Heart left ventricle (tissue), 16 donors: ENCODE results near the gene DVL1. TPM values are rescaled to one million over a fixed set of nuclear protein-coding genes. Genes with fewer than 3 reads are reported as not detected.

Source experiments
- ATAC-seq, 4 donors: fragments of 200-7000 bp; cut with Tn5 transposase; one replicate each; pipeline ENCODE4 v1.9.1; 2020 to 2022; ENCODE audit warnings: moderate library complexity in 4 of 4, mild to moderate bottlenecking in 3 of 4, moderate number of reproducible peaks in 1 of 4
- DNase-seq, 5 donors: peaks; one replicate each; pipeline ENCODE4 v3.0.0-alpha.2; 2020
- H3K27ac ChIP-seq, 12 donors: fragments of 200-600 bp; sonication (generic) in 4 of 12; one replicate each; pipeline versions ENCODE4 v1.5.0 to v1.8.0; 2016 to 2022; ENCODE audit warnings: mild to moderate bottlenecking in 2 of 12
- H3K27me3 ChIP-seq, 9 donors: fragments of 200-600 bp; sonication (generic) in 2 of 9; one replicate each; pipeline versions ENCODE4 v1.5.1 to v1.8.0; 2016 to 2022; ENCODE audit warnings: mild to moderate bottlenecking in 3 of 9
- H3K36me3 ChIP-seq, 9 donors: fragments of 200-600 bp; sonication (generic) in 2 of 9; one replicate each; pipeline versions ENCODE4 v1.5.0 to v1.8.0; 2018 to 2022; ENCODE audit warnings: mild to moderate bottlenecking in 2 of 9
- H3K4me1 ChIP-seq, 12 donors: fragments of 200-600 bp; sonication (generic) in 4 of 12; one replicate each; pipeline versions ENCODE4 v1.5.0 to v1.8.0; 2016 to 2022; ENCODE audit warnings: mild to moderate bottlenecking in 3 of 12
- H3K4me3 ChIP-seq, 12 donors: fragments of 200-600 bp; sonication (generic) in 4 of 12; one replicate each; pipeline versions ENCODE4 v1.5.0 to v1.8.0; 2017 to 2022; ENCODE audit warnings: mild to moderate bottlenecking in 9 of 12, moderate library complexity in 4 of 12
- H3K9me3 ChIP-seq, 12 donors: fragments of 200-600 bp; sonication (generic) in 4 of 12; one replicate each; pipeline versions ENCODE4 v1.5.0 to v1.8.0; 2016 to 2022; ENCODE audit warnings: mild to moderate bottlenecking in 1 of 12
- POLR2A ChIP-seq, 2 donors: fragments of 450-650 bp; IDR thresholded peaks; one replicate each; pipeline ENCODE4 v1.6.1; 2017; ENCODE audit warnings: antibody characterized with exemption in 2 of 2, mild to moderate bottlenecking in 2 of 2, moderate library complexity in 2 of 2
- WGBS, 4 donors: extraction: QIAGEN DNeasy Blood & Tissue Kit in 2 of 4; methylation state at CpG; one replicate each; pipeline versions ENCODE4 v1.1.5 to v1.1.7; 2013 to 2018; 5-methylcytosine and 5-hydroxymethylcytosine counted together
- intact Hi-C, 10 donors: fragments of 100-400 bp; cut with DNase I; formaldehyde crosslinking; loops; one replicate each; pipeline versions ENCODE4 v1.11.1 to v1.14.2; 2022
- polyA plus RNA-seq, 2 donors: library from polyadenylated mRNA; stranded (reverse); fragments of 200-250 nt; gene quantifications; one replicate each; pipeline ENCODE4 v1.2.3, GENCODE V29; 2013
- total RNA-seq, 9 donors: library from RNA; depleted of rRNA in 2 of 9; stranded (reverse); fragments of >200 nt in 2 of 9; fragmentation: NEBNext Ultra II Directional in 3 of 9; extraction: Animal tissue kit (Norgen Biotek cat#: 25700) in 3 of 9; gene quantifications; one replicate each; pipeline versions ENCODE4 v1.1.0 to v1.2.4, GENCODE V29; 2016 to 2023
- TF ChIP-seq, protein P1 (sequence below), 12 donors: fragments of 200-600 bp; sonication (generic) in 4 of 12; IDR thresholded peaks; one replicate each; pipeline versions ENCODE4 v1.5.0 to v1.8.0; 2018 to 2022; ENCODE audit warnings: antibody characterized with exemption in 12 of 12, mild to moderate bottlenecking in 5 of 12
- donor health status: ischemic (EF 13 %, LVEDD 7.1; RV severe dilation, severe dysfunction).
- donor health status: healthy with polysubstance abuse.
- donor health status: DM: no; HTN: yes; CAD: no.
- donor health status: DM: no; HTN: no; CAD: no.
- donor health status: ischemic (EF 25% LVEDD 6.9; RV normal size, moderate dysfunction).
- donor health status: ischemic (EF 25% LVEDD 5.7; RV mildly dilated, moderate dysfunction).
- donor health status: healthy.
- donor health status: DM: yes; HTN: yes; CAD: no.
- donor health status: ischemic (EF 35%, LVEDD 5.7; RV mildly dilated, moderate dysfunction).
- donor health status: nonischemic (EF 11% LVEDD 7.7; RV severe dilation, severe dysfunction).
- donor health status: DM: yes; HTN: yes; CAD: no.
- donor health status: PGD.
- donor health status: ischemic (EF 29% LVEDD 5.4; RV normal size, mild dysfunction).
- donor health status: nonischemic (EF 23%, LVEDD 6.1; RV moderate dilation, normal function).

Gene DVL1
- total and polyA plus RNA-seq, 11 donors = 75.3 to 177 (median 87.1) TPM

DNA sequence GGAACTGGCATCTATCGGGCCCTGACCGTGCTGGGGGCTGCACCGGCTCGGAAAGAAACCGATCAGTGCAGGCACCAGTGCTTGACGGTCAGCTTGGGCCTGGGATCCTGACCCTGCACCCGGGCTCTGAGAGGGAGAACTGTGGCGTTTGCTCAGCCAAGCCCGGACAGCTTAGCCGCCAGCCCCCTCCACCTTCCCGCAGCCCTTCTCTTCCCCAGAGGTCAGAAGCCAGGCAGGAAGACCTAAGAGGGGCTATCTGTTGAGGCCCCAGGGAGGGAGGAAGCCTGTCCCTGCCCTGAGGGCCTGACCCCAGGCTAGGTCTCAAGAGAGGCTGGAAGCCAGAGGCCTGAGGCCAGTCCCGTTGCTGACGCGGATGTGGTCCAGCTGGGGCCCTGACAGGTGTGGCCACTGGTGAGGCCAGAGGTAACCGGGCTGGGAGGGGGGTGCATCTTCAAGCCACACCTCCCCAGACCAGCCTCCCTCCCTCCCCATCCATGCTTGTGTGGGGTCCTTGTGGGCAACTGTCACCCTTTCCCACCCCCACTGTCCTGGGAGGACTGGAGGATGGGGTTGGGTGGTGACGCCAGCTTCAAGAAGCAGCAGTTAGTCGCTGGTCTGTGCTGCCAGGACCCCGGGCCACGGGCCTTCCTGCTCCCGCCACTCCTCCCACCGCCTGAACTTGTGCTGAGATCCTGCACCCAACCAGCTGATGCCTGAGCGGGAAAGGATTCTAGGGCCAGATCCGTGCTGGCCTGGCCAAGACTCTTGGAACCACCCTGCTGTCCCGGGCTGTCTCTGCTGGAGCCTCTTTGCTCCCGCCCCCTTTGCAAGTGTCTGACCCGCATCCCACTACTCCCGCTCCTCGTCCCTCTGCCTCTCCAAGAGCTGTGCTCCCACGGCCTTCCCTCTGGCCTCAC lies 2.6 kb upstream of the DVL1 start:
- WGBS, 4 donors = 51 to 68% (median 55%) methylated on average over 25 to 29 of the region's 29 CpGs
- peaks cover under 1 to 42% (median 17%) of the 10 kb centered on the region in 9 donors for H3K27me3 ChIP-seq
- peaks cover 0 to 24% (median 0%) of the 10 kb centered on the region in 9 donors for H3K36me3 ChIP-seq
- DNase-seq = peak in 4 of 5 donors; percentile 64 to 86 (median 70)
- intact Hi-C loops = no loop called here
- H3K4me3 ChIP-seq = peak overlapping the region in 3 of 12 donors; percentile 19 to 32 (median 23)
- peak; percentile 14 to 35 (median 20) for ATAC-seq
- no peaks in the 10 kb centered on the region for H3K9me3 ChIP-seq
- H3K27ac ChIP-seq = peak overlapping the region in 11 of 12 donors; percentile 9 to 79 (median 49)
- peaks cover 3 to 73% (median 47%) of the 10 kb centered on the region in 12 donors for H3K4me1 ChIP-seq
- TF ChIP-seq, protein P1, sequence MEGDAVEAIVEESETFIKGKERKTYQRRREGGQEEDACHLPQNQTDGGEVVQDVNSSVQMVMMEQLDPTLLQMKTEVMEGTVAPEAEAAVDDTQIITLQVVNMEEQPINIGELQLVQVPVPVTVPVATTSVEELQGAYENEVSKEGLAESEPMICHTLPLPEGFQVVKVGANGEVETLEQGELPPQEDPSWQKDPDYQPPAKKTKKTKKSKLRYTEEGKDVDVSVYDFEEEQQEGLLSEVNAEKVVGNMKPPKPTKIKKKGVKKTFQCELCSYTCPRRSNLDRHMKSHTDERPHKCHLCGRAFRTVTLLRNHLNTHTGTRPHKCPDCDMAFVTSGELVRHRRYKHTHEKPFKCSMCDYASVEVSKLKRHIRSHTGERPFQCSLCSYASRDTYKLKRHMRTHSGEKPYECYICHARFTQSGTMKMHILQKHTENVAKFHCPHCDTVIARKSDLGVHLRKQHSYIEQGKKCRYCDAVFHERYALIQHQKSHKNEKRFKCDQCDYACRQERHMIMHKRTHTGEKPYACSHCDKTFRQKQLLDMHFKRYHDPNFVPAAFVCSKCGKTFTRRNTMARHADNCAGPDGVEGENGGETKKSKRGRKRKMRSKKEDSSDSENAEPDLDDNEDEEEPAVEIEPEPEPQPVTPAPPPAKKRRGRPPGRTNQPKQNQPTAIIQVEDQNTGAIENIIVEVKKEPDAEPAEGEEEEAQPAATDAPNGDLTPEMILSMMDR (IDR thresholded peaks at IDR 0.05) = no peak
- TF ChIP-seq POLR2A (IDR thresholded peaks at IDR 0.05) = no peak

DNA sequence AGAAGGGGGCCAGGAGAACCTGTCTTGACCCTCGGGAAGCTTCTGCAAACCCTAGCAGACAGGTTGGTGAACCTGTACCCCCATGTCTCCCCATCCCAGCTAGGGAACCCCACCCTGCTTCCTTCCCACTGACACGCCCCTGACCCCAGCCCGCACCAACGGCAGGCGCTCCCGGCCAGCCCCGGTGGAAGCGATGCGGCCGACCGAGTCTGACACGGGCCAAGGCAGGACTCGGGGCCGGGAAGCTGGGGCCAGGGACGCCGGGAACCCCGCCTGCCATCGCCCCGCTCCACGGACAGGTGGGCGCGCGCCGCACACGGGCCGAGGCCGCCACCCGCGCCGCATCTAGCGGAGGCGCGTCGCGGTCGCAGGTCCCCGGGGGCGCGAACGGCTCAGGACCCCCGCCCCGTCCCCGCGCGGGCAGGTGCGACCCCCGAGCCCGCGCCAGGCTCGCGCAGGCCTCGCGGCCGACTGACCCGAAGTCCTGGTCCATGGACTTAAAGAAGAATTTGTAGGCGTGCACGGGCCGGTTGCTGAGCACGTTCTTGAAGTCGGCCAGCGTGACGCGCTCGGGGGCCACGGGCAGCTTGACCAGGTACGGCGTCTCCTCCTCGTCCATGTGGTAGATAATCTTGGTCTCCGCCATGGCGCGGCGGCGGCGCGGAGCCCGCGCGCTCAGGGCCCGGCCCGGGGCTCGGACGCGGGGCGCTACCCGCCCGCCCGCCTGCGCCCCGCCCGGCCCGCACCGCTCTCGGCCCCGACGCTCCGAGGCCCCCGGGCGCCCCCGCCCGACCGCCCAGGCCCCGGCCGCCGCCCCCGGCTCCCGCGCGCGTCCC lies 580 bp downstream of the DVL1 start:
- TF ChIP-seq POLR2A (IDR thresholded peaks at IDR 0.05) = no peak
- TF ChIP-seq, protein P1 (IDR thresholded peaks at IDR 0.05) = no peak
- DNase-seq = no peak
- intact Hi-C loops = loop anchor here in 2 of 10 donors (2.0 kb wide), 2 partner anchors 24 to 40 kb away; partner anchors contain the start of genes CPTP (in 1 of the 2), INTS11 (in 1 of the 2) and PUSL1 (in 1 of the 2)
- Histone ChIP-seq H3K27me3 (peaks cover 0 to 13% (median 6%) of the 10 kb centered on the region in 9 donors), H3K9me3 (no peaks in the 10 kb centered on the region), H3K4me3 (peak overlapping the region; percentile 54 to 93 (median 78)), H3K27ac (peak overlapping the region; percentile 42 to 87 (median 80)), H3K4me1 (peaks cover 3 to 73% (median 54%) of the 10 kb centered on the region in 12 donors), H3K36me3 (peaks cover 0 to 12% (median 0%) of the 10 kb centered on the region in 9 donors)
- WGBS, 4 donors = 0 to 1% (median 1%) methylated on average over 9 to 109 of the region's 109 CpGs
- ATAC-seq = no peak

DNA sequence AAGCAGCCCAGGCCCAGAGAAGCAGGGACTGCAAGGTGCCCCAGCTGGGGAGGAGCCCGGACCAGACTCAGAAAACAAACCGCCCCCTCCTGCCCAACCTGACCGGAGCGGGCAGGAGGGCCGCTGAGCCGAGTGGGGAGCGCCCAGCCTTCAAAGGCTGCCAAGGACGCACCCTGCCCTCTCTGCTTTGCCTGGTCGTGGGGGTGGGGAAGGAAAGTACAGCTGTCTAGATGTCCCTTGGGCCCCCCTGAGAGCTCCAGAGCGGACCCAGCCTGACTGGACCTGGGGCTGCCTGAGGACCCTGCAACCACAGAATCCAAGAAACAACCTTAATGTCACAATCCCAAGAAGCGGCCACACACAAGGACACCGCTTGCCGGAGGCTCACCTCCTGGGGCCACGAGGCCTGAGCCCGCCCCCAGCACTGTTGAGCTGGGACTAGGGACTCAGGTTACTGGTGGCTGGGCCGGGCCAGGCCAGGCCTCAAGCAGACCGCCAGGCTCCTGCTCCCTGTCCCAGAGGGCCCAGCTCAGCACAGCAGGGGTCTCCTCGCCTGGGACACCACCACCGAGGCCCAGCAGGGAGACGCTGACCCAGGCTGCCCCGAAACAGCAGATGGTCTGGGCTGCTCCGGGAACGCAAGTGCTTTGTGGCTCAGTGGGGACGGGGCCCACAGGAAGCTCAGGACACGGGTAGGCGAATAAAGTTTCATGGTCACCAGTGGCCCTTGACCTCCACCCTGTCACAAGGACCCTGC lies 1.4 kb downstream of the DVL1 start:
- Histone ChIP-seq H3K9me3 (no peaks in the 10 kb centered on the region), H3K36me3 (peaks cover 0 to 5% (median 0%) of the 10 kb centered on the region in 9 donors), H3K27ac (peak overlapping the region; percentile 42 to 87 (median 80)), H3K4me1 (peaks cover 3 to 72% (median 46%) of the 10 kb centered on the region in 12 donors), H3K4me3 (peak overlapping the region; percentile 54 to 93 (median 78)), H3K27me3 (peaks cover 0 to 5% (median 0%) of the 10 kb centered on the region in 9 donors)
- DNase-seq = no peak
- no peak for TF ChIP-seq POLR2A (IDR thresholded peaks at IDR 0.05)
- TF ChIP-seq, protein P1 (IDR thresholded peaks at IDR 0.05) = no peak
- ATAC-seq = peak; percentile 14 to 59 (median 32)
- 19 to 34% (median 29%) methylated on average over 10 to 26 of the region's 26 CpGs for whole genome bisulfite sequencing, 4 donors
- intact Hi-C loops = loop anchor here in 2 of 10 donors (2.0 kb wide), 2 partner anchors 23 to 39 kb away; partner anchors contain the start of genes CPTP (in 1 of the 2), INTS11 (in 1 of the 2) and PUSL1 (in 1 of the 2)
